Skeletal muscle tissue (tissue), 4 donors: ENCODE measurements around the gene ZSCAN5C. TPM values are rescaled to one million over a fixed set of nuclear protein-coding genes. Genes with fewer than 3 reads are reported as not detected.
"Not testable (repeated sequence)": the region's sequence is repeated elsewhere in the genome, so short reads cannot be mapped to it uniquely, and the experiment has no call there.

ENCODE experiments used
- H3K27ac ChIP-seq: one replicate; pipeline ENCODE4 v1.7.0; 2013; ENCODE audit warnings: mild to moderate bottlenecking, low read depth, low read length, inconsistent platforms
- H3K27me3 ChIP-seq, 3 donors: one replicate each; pipeline ENCODE4 v1.7.0; 2013; ENCODE audit warnings: low read length in 3 of 3; ENCODE audit not compliant: control insufficient read depth in 3 of 3, insufficient read depth in 3 of 3
- H3K36me3 ChIP-seq, 3 donors: one replicate each; pipeline ENCODE4 v1.7.0; 2013; ENCODE audit warnings: low read length in 3 of 3; ENCODE audit not compliant: control insufficient read depth in 3 of 3, insufficient read depth in 3 of 3
- H3K4me1 ChIP-seq, 3 donors: one replicate each; pipeline ENCODE4 v1.7.0; 2013; ENCODE audit warnings: low read length in 3 of 3, mild to moderate bottlenecking in 3 of 3; ENCODE audit not compliant: control insufficient read depth in 3 of 3, insufficient read depth in 3 of 3
- H3K4me3 ChIP-seq, 3 donors: one replicate each; pipeline ENCODE4 v1.7.0; 2013; ENCODE audit warnings: low read length in 3 of 3
- H3K9ac ChIP-seq, 3 donors: one replicate each; pipeline ENCODE4 v1.7.0; 2013; ENCODE audit warnings: low read length in 3 of 3, mild to moderate bottlenecking in 3 of 3, moderate library complexity in 2 of 3, low read depth in 1 of 3
- H3K9me3 ChIP-seq, 3 donors: one replicate each; pipeline ENCODE4 v1.7.0; 2013; ENCODE audit warnings: low read length in 3 of 3; ENCODE audit not compliant: control insufficient read depth in 3 of 3
- total RNA-seq: library from RNA; depleted of rRNA; stranded (reverse); fragments of >200 nt; gene quantifications from one replicate; pipeline ENCODE4 v1.2.3, GENCODE V29; 2014
- donor health status: Osteomylitis.

The ZSCAN5C gene
- total RNA-seq, 1 donor from 2014 or later = not detected

DNA sequence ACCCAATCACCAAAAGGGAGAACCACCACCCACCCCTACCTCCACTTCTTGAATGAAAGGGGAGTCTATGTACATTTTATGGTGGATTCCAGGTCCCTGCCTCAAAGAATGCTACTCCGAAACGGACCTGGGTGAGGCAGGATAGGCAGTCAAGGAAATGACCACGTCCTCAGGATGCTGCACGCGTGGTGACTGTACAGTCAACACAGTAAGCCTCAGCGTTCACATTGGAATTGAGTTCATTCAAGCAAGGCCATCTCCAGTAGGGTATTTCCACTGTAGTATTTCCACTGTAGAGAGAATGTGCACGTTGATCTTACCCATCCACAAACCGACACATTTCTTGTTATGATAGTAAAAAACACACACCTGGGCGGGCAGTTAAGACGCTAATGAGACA lies 16.9 kb downstream of the ZSCAN5C start:
- Histone ChIP-seq H3K4me1 (peaks cover 5 to 8% (median 7%) of the 10 kb centered on the region in 3 donors), H3K4me3 (no peak overlapping the region), H3K9ac (no peak overlapping the region), H3K27me3 (peaks cover 5 to 14% (median 10%) of the 10 kb centered on the region in 3 donors), H3K27ac (no peak overlapping the region), H3K9me3 (no peaks in the 10 kb centered on the region), H3K36me3 (peaks cover 0 to 3% (median 0%) of the 10 kb centered on the region in 3 donors)

DNA sequence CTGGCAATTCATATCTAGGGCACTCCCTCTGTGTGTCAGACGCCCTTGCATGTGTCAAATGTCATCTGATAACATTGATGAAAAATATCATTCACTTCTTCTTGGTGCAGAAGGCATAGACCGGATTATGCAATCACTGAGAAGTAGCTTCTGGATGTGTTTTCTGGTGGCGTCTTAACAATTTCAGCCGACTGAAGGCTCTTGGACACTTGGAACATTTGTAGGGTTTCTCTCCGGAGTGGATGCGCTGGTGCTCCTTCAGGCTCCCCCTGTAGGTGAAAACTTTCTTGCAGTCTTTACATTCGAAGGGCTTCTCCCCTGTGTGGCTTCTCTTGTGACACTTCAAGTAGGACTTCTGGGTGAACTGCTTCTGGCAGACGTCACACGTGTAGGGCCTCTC lies 19.4 kb downstream of the ZSCAN5C start:
- H3K36me3 ChIP-seq, H3K4me3 ChIP-seq, H3K27ac ChIP-seq, H3K9ac ChIP-seq, H3K4me1 ChIP-seq, H3K9me3 ChIP-seq: not testable (repeated sequence)
- peaks cover 0 to 10% (median 10%) of the 10 kb centered on the region in 3 donors for H3K27me3 ChIP-seq

DNA sequence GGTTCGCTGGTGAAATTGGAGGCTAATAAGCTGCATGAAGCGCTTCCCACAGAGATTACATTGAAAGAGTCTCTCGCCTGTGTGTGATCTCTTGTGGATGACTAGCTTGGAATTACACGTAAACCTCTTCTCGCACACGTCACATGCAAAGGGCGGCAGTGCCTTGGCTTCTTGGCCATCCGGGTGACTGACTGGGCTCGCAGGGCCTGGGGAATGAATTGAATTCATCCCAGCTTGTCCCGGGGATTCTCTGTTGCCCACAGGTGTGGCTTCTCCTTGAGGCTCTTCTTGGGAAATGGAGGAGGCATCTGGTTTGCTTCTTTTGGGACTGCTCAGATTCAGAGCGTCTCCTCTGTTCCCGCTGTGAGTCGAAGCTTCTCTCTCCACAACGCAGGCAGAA lies 19.8 kb downstream of the ZSCAN5C start:
- peaks cover 4 to 8% (median 6%) of the 10 kb centered on the region in 3 donors for H3K4me1 ChIP-seq
- peaks cover 0 to 10% (median 9%) of the 10 kb centered on the region in 3 donors for H3K27me3 ChIP-seq
- no peaks in the 10 kb centered on the region for H3K9me3 ChIP-seq
- H3K27ac ChIP-seq = no peak overlapping the region
- peaks cover 0 to 3% (median 0%) of the 10 kb centered on the region in 3 donors for H3K36me3 ChIP-seq
- no peak overlapping the region for H3K4me3 ChIP-seq
- no peak overlapping the region for H3K9ac ChIP-seq

DNA sequence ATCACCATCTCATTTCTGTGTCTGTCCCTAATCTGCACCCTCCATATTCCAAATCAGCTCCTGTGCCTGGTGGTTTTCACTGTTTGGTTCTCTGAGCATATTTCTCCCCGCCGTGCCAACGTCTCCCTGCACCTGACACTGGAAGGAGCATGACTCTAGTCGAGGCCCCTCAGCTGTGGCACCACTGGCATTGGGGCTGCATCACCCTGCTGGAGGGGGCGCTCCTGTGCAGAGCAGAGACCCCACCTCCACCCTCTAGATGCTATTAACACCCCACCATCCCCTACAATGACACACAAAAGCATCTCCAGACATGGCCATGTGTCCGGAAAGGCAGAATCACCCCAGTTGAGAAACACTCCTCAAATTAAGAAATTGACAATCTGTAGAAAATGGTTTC lies 20.8 kb downstream of the ZSCAN5C start:
- peaks cover 0 to 3% (median 0%) of the 10 kb centered on the region in 3 donors for H3K27me3 ChIP-seq

DNA sequence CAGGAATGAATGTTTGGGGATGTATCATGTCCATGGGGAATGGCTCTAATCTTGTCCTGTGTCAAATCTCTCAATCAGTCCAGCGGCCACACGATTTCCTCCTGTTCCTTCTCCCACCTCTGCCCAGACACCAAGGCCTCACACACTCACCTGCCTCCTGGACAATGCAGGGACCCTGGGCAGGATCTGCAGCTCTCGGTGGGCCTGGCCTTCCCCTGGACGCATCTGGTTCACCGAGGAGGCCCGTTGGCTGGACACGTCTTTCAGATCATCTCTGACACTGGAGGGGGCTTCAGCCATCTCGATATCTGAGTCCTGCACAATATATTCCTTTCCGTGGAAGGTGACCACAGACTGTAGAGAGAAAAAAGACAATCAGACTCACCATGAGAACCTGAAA lies 21.4 kb downstream of the ZSCAN5C start:
- Histone ChIP-seq H3K4me1 (no peaks in the 10 kb centered on the region), H3K4me3 (no peak overlapping the region), H3K9ac (no peak overlapping the region), H3K36me3 (peaks cover 0 to 3% (median 0%) of the 10 kb centered on the region in 3 donors), H3K27me3 (peaks cover 0 to 3% (median 0%) of the 10 kb centered on the region in 3 donors), H3K27ac (no peak overlapping the region), H3K9me3 (no peaks in the 10 kb centered on the region)

More for the DNA sequence above, 20.8 kb downstream of the ZSCAN5C start:
- Histone ChIP-seq H3K9me3 (no peaks in the 10 kb centered on the region), H3K36me3 (peaks cover 0 to 3% (median 0%) of the 10 kb centered on the region in 3 donors), H3K27ac (no peak overlapping the region), H3K4me3 (no peak overlapping the region), H3K4me1 (no peaks in the 10 kb centered on the region), H3K9ac (no peak overlapping the region)

DNA sequence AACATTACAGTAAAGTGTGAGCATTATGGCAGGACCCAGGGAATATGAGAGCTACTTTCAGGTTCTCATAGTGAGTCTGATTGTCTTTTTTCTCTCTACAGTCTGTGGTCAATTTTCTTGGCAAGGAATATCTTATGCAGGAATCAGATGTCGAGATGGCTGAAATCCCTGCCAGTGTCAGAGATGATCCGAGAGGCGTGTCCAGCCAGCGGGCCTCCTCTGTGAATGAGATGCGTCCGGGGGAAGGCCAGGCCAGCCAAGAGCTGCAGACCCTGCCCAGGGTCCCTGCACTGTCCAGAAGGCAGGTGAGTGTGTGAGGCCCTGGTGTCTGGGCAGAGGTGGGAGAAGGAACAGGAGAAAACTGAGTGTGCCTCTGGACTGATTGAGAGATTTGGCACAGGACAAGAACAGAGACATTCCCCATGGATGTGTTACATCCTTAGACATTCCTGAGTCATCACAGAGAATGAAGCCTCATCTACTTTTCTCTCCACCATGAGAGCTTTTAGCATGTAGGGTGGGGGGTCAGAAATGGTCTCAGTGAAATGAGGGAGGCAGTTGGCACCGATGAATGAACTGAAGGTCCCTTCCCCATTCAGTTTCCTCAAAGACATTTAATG lies 43.2 kb downstream of the ZSCAN5C start:
- no peak overlapping the region for H3K4me3 ChIP-seq
- no peaks in the 10 kb centered on the region for H3K36me3 ChIP-seq
- no peak overlapping the region for H3K27ac ChIP-seq
- no peaks in the 10 kb centered on the region for H3K9me3 ChIP-seq
- H3K27me3 ChIP-seq = no peaks in the 10 kb centered on the region
- no peaks in the 10 kb centered on the region for H3K4me1 ChIP-seq
- no peak overlapping the region for H3K9ac ChIP-seq

DNA sequence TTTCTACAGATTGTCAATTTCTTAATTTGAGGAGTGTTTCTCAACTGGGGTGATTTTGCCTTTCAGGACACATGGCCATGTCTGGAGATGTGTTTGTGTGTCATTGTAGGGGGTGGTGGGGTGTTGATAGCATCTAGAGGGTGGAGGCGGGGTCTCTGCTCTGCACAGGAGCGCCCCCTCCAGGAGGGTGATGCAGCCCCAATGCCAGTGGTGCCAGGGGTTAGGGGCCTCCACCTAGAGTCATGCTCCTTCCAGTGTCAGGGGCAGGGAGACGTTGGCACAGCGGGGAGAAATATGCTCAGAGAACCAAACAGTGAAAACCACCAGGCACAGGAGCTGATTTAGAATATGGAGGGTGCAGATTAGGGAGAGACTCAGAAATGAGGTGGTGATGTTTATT lies 43.7 kb downstream of the ZSCAN5C start:
- not testable (repeated sequence) for H3K9me3 ChIP-seq, H3K9ac ChIP-seq, H3K27me3 ChIP-seq, H3K4me1 ChIP-seq, H3K27ac ChIP-seq, H3K4me3 ChIP-seq, H3K36me3 ChIP-seq

DNA sequence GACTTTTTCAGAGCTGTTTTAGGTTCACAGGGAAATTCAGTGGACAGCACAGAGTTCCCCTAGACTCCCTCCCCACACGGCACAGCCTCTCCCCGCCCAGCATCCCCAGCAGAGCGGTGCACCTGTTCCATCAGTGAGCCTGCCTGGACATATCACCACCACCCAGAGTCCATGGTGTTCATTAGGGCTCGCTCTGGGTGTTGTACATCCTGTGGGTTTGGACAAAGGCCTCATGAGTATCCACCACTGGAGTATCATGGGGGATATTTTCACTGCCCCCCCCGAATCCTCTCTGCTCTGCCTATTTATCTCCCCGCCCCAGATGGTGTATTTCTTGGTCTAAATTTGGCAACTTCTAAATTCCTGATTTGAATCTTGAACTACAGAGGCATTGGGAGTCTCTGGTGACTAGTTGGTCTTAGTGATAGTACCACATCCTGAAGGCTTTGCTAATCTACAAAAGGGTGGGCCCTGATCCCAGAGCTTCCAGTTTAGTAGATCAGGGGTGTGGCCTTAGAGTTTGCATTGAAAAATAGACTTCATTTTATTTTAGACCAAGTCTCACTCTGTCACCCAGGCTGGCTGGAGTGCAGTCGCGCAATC lies 46.8 kb downstream of the ZSCAN5C start:
- H3K9me3 ChIP-seq, H3K4me1 ChIP-seq, H3K4me3 ChIP-seq, H3K36me3 ChIP-seq, H3K27me3 ChIP-seq, H3K27ac ChIP-seq, H3K9ac ChIP-seq: not testable (repeated sequence)

DNA sequence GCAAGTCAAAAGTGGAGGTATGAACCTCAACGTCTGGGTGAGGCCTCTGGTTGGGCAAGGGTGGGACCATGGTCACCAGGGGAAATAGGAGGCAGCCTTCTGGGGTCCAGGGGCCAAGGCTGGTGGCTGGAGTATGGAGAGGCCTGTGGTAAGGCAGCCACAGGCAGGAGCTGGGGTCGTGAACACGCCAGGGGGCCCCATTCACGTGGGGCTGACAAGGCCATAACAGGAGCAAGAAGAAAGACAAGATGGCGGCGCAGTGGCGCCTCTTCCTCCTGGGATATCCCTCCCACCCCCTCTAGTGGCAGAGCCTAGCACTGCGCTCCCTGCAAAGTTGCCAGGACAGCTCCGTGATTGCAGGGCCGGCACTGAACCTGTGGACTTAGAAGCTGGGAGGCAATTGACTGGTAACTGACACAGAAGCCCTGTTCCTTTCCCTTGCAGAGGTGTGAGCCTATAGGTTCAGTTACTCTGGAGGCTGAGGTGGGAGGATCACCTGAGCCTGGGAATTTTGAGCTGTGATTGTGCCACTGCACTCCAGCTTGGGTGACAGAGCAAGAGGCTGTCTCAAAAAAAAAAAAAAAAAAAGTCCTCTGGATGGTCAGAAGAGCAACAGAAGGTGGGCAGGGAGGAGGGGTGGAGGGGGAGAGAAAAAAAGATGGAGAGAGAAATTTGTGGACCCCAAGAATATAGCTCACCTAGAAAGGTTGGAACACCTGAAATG lies 50.8 kb downstream of the ZSCAN5C start:
- H3K27ac ChIP-seq = no peak overlapping the region
- H3K4me1 ChIP-seq = no peaks in the 10 kb centered on the region
- no peak overlapping the region for H3K4me3 ChIP-seq
- no peaks in the 10 kb centered on the region for H3K9me3 ChIP-seq
- no peaks in the 10 kb centered on the region for H3K36me3 ChIP-seq
- no peaks in the 10 kb centered on the region for H3K27me3 ChIP-seq
- no peak overlapping the region for H3K9ac ChIP-seq

DNA sequence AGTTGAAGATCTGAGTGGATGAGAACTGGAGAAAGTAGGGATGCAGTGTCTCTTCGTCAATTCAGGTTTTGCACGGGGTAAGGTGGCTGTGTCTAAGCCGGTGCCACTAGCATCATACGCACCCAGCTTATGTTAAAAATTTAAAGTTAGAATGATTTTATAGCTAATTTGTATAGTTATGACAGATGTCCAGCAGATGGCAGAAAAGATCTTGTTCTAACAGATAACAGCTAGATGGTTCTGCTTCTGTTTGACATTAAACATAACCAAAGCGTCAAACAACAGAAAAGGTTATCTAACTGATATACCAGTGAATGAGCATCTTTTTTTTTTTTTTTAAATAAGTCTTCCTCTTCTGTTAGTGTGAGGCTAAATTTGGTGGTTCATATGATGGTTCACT lies 51.7 kb downstream of the ZSCAN5C start:
- Histone ChIP-seq H3K4me3 (no peak overlapping the region), H3K4me1 (no peaks in the 10 kb centered on the region), H3K27me3 (no peaks in the 10 kb centered on the region), H3K9me3 (no peaks in the 10 kb centered on the region), H3K36me3 (no peaks in the 10 kb centered on the region), H3K27ac (no peak overlapping the region), H3K9ac (no peak overlapping the region)
